Ovary (tissue), 9 donors: ENCODE measurements around the gene PEA15. TPM values are rescaled to one million over a fixed set of nuclear protein-coding genes. Genes with fewer than 3 reads are reported as not detected.

ENCODE experiments used
- DNase-seq, 5 donors: peaks; one replicate each; pipeline ENCODE4 v3.0.0-alpha.2; 2019 to 2020
- H3K27ac ChIP-seq, 2 donors: fragments of 200-600 bp; one replicate each; pipeline versions ENCODE4 v1.5.1 to v1.8.0; 2019 to 2022
- H3K27me3 ChIP-seq: fragments of 200-600 bp; one replicate; pipeline ENCODE4 v1.8.0; 2022
- H3K36me3 ChIP-seq: fragments of 200-600 bp; sonication (generic); one replicate; pipeline ENCODE4 v1.5.1; 2019
- H3K4me1 ChIP-seq: one replicate; pipeline ENCODE4 v1.8.1; 2013; ENCODE audit warnings: mild to moderate bottlenecking, moderate library complexity; ENCODE audit not compliant: insufficient read depth
- H3K4me3 ChIP-seq: fragments of 200-600 bp; sonication (generic); one replicate; pipeline ENCODE4 v1.5.1; 2017
- H3K9me3 ChIP-seq, 2 donors: fragments of 200-600 bp in 1 of 2; sonication (generic) in 1 of 2; one replicate each; pipeline versions ENCODE4 v1.5.1 to v1.8.1; 2013 to 2019; ENCODE audit warnings: mild to moderate bottlenecking in 1 of 2, moderate library complexity in 1 of 2
- EP300 ChIP-seq: sonication (generic); formaldehyde crosslinking; IDR thresholded peaks from one replicate; pipeline ENCODE4 v1.6.1; 2017; ENCODE audit warnings: antibody characterized with exemption
- POLR2A ChIP-seq: fragments of 450-650 bp; IDR thresholded peaks from one replicate; pipeline ENCODE4 v1.6.1; 2017; ENCODE audit warnings: antibody characterized with exemption, mild to moderate bottlenecking, moderate library complexity
- WGBS, 3 donors: extraction: QIAGEN DNeasy Blood & Tissue Kit in 1 of 3; methylation state at CpG; one replicate each; pipeline versions ENCODE4 v1.1.5 to v1.1.7; 2013 to 2017; 5-methylcytosine and 5-hydroxymethylcytosine counted together
- intact Hi-C, 4 donors: fragments of 100-400 bp; cut with DNase I; formaldehyde crosslinking; loops; one replicate each; pipeline versions ENCODE4 v1.11.0 to v1.15.1; 2022 to 2023
- polyA plus RNA-seq, 2 donors: library from polyadenylated mRNA; stranded (reverse); fragments of 200-250 nt in 1 of 2; fragments of 350-450 nt in 1 of 2; fragmentation: Illumina TruSeq in 1 of 2; extraction: RNeasy Lipid Tissue Mini Kit (QIAGEN cat#74804) in 1 of 2; gene quantifications; one replicate each; pipeline ENCODE4 v1.2.3, GENCODE V29; 2013 to 2014
- total RNA-seq, 7 donors: library from RNA; depleted of rRNA in 2 of 7; stranded (reverse); fragments of >200 nt in 2 of 7; fragmentation: NEBNext Ultra II Directional in 3 of 7; extraction: Animal tissue kit (Norgen Biotek cat#: 25700) in 3 of 7; gene quantifications; one replicate each; pipeline versions ENCODE4 v1.1.0 to v1.2.4, GENCODE V29; 2016 to 2023
- TF ChIP-seq, protein P1 (sequence below), 3 donors: fragments of 450-650 bp in 2 of 3; fragments of 200-600 bp in 1 of 3; IDR thresholded peaks; one replicate each; pipeline versions ENCODE4 v1.5.1 to v1.8.0; 2016 to 2022; ENCODE audit warnings: antibody characterized with exemption in 3 of 3, mild to moderate bottlenecking in 1 of 3
- donor health status: DM: no; HTN: no; CAD: no; lungs with moderate emphysema.
- donor health status: DM: no; HTN: no; CAD: no.
- donor health status: Bipolar disorder and iron deficiency.
- donor health status: DM: yes; HTN: yes; CAD: no.
- donor health status: DM: no; HTN: no; CAD: no.
- donor health status: DM: yes; HTN: yes; CAD: no.

Gene PEA15
- total and polyA plus RNA-seq, 9 donors: 38.4 to 530 (median 135) TPM

- no peak for DNase-seq
- Histone ChIP-seq H3K4me3 (no peak overlapping the region), H3K27ac (no peak overlapping the region), H3K36me3 (no peaks in the 10 kb centered on the region), H3K4me1 (peaks cover 18% of the 10 kb centered on the region), H3K9me3 (no peaks in the 10 kb centered on the region), H3K27me3 (no peaks in the 10 kb centered on the region)
- no peak for TF ChIP-seq POLR2A
- TF ChIP-seq, protein P1, sequence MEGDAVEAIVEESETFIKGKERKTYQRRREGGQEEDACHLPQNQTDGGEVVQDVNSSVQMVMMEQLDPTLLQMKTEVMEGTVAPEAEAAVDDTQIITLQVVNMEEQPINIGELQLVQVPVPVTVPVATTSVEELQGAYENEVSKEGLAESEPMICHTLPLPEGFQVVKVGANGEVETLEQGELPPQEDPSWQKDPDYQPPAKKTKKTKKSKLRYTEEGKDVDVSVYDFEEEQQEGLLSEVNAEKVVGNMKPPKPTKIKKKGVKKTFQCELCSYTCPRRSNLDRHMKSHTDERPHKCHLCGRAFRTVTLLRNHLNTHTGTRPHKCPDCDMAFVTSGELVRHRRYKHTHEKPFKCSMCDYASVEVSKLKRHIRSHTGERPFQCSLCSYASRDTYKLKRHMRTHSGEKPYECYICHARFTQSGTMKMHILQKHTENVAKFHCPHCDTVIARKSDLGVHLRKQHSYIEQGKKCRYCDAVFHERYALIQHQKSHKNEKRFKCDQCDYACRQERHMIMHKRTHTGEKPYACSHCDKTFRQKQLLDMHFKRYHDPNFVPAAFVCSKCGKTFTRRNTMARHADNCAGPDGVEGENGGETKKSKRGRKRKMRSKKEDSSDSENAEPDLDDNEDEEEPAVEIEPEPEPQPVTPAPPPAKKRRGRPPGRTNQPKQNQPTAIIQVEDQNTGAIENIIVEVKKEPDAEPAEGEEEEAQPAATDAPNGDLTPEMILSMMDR (IDR thresholded peaks at IDR 0.05): no peak
- no peak for TF ChIP-seq EP300
- intact Hi-C loops: no loop called here
- WGBS, 3 donors: 77 to 80% (median 79%) methylated on average over 10 of the region's 10 CpGs
These were observed 6.0 kb downstream of the PEA15 start for GRCh38 chr1:160211046-160211790.

- Histone ChIP-seq H3K36me3 (no peaks in the 10 kb centered on the region), H3K27ac (no peak overlapping the region), H3K9me3 (no peaks in the 10 kb centered on the region), H3K4me1 (peaks cover 11% of the 10 kb centered on the region), H3K27me3 (no peaks in the 10 kb centered on the region), H3K4me3 (no peak overlapping the region)
- DNase-seq: no peak
- 47 to 68% (median 65%) methylated on average over 3 of the region's 3 CpGs for WGBS, 3 donors
- TF ChIP-seq EP300 (no peak), POLR2A (no peak)
- intact Hi-C loops: loop anchor here in 1 of 4 donors (5.0 kb wide), 1 partner anchor 112 kb away; no protein-coding TSS in a partner anchor
These were observed 9.4 kb downstream of the PEA15 start for GRCh38 chr1:160214481-160215140.

DNA sequence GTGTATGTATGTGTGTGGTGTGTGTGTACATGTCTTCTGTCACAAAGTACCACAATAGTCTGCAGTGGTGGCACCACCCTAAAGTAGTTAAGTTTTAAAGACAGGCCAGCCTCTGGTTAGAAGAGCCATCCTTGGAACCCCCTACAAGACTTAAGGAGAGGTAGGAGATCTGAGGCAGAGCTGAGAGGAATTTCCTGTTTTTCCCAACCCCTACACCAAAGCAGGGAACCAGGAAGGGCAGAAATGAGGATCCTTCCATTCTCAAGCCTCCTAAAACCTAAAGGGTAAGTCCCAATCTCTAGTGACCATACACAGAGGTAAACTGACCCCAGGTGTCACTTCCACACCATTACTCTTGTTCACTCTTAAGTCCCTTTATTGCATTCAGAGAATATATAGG is 11.1 kb downstream of the PEA15 start:
- Histone ChIP-seq H3K36me3 (no peaks in the 10 kb centered on the region), H3K27me3 (no peaks in the 10 kb centered on the region), H3K4me3 (no peak overlapping the region), H3K4me1 (peaks cover 2% of the 10 kb centered on the region), H3K9me3 (no peaks in the 10 kb centered on the region), H3K27ac (no peak overlapping the region)
- TF ChIP-seq EP300 (no peak), POLR2A (no peak)
- TF ChIP-seq, protein P1 (IDR thresholded peaks at IDR 0.05): no peak
- intact Hi-C loops: loop anchor here in 1 of 4 donors (5.0 kb wide), 1 partner anchor 114 kb away; no protein-coding TSS in a partner anchor
- no peak for DNase-seq

GRCh38 chr1:160217481-160218051 is 12.4 kb downstream of the PEA15 start:
- 38 to 44% (median 40%) methylated on average over 10 of the region's 10 CpGs for WGBS, 3 donors
- no peaks in the 10 kb centered on the region for H3K9me3 ChIP-seq
- no peaks in the 10 kb centered on the region for H3K27me3 ChIP-seq
- TF ChIP-seq, protein P1 (IDR thresholded peaks at IDR 0.05): no peak
- TF ChIP-seq EP300: no peak
- TF ChIP-seq POLR2A: no peak
- DNase-seq: peak in 4 of 5 donors; percentile 37 to 66 (median 40)
- peaks cover 2% of the 10 kb centered on the region for H3K4me1 ChIP-seq
- H3K4me3 ChIP-seq: no peak overlapping the region
- peak overlapping the region; percentile 26 to 36 for H3K27ac ChIP-seq
- intact Hi-C loops: loop anchor here in 2 of 4 donors (2.0 to 5.0 kb wide), 2 partner anchors 25 to 115 kb away; no protein-coding TSS in a partner anchor
- H3K36me3 ChIP-seq: no peaks in the 10 kb centered on the region
